ENCODE measurements around the gene TESK1.

GRCh38 chr9:35606726-35607125 is 1.7 kb downstream of the TESK1 start:
- no peak for TF ChIP-seq EZH2phosphoT487 (conservative IDR thresholded peaks at IDR 0.05; ENCODE audit: low read length)
- TF ChIP-seq CTCF (IDR thresholded peaks at IDR 0.05; ENCODE audit: insufficient read depth, low read length, poor library complexity, severe bottlenecking) = no peak
